GM18867 (cell line): Measurements from ENCODE around the gene FBXL13.
"Not testable (repeated sequence)": the region's sequence is repeated elsewhere in the genome, so short reads cannot be mapped to it uniquely, and the experiment has no call there.

ENCODE experiments used
- ATAC-seq: cut with Tn5 transposase; IDR thresholded peaks from one replicate; pipeline ENCODE4 v1.9.1; 2021; ENCODE audit warnings: mild to moderate bottlenecking, moderate library complexity; ENCODE audit not compliant: unreplicated experiment

The FBXL13 gene

DNA sequence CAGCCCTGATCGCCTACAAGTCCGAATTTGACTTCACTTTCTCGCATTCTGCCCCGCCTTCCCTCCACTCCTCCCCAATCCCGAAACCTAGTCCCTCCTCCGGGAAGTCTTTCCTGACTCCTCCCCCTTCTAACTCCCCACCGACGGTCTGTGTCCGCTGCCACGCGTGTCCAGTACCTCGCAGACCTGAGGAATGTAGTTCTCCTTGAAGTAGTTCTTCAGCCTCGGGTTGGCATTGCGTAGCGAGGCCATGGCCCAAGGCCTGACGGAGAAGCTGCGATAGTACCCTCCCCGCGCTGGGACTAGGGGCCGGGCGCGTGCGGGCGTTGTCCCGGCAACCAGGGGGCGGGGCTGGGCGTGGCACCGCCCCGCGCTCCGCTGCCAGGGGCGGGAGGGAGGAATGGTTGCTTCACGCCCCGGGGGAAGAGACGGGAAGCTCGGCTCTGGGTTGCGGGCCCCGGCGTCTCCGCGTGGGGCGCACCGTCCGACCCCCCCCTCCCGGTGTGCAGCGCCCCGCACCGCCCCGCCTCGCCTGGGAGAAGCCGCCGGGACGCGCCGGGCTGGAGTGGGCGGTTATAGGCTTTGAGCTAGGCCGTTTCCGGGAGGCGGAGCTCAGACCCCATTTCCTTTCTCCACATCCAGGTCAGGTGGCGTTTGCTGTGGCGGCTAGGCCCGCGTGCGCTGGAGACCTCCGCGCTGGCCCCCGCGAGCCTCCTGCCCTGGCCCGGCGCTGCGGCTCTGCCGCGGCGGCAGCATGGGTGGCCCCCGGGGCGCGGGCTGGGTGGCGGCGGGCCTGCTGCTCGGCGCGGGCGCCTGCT lies at the start of gene FBXL13, which contains the start of gene ARMC10:
Gene FBXL13 (minus strand): TSS at position 278 of the 818 bp plus-strand sequence.
Gene ARMC10 (plus strand): TSS at position 622 of the 818 bp plus-strand sequence. CDS start 133 bp downstream, at position 755.
- ATAC-seq, result peak; percentile 89

- no peak for ATAC-seq
These were observed 48.9 kb upstream of the FBXL13 start for GRCh38 chr7:103123529-103123928.

DNA sequence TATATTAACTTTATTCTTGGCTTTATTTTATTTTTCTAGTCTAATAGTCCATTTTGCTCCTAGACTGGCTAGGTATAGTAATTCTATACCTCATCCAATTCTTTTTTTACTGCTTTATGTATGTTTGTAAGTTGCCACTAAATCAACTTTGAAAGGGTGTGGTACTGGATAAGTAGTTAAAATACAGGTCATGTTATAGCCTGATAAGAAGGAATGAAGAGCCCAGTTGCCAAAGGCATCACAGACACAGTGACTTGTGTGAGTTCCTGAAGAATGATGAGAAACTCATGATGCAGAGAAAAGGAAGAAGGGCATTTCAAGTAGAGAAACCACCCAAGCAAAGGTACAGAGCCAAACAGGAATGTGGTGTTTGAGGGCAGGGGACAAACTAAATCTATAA lies 47.0 kb upstream of the FBXL13 start:
- no peak for ATAC-seq

DNA sequence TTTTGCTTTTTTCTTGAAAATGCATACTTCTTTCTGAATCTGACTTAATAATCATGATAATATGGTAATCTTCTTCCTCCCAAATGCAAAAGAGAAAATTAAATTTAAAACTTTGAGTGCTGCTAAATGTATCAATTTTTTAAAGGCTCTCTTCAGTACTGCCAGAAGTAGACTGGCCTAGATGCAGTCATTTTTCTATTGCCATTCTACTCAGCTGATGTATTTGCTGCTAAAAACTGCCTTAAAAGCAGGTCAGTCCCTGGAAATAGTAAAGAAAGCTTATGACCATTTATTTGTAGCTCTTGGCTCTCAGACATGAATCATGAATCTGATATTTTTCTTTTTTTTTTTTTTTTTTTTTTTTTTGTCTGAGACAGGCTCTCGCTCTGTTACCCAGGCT lies 45.8 kb upstream of the FBXL13 start:
- ATAC-seq, result no peak

- ATAC-seq, result no peak
These were observed 45.2 kb upstream of the FBXL13 start for GRCh38 chr7:103119791-103120291.

GRCh38 chr7:103117465-103117864 lies 42.9 kb upstream of the FBXL13 start:
- ATAC-seq, result no peak

- no peak for ATAC-seq
These were observed 42.4 kb upstream of the FBXL13 start for GRCh38 chr7:103116991-103117390.

DNA sequence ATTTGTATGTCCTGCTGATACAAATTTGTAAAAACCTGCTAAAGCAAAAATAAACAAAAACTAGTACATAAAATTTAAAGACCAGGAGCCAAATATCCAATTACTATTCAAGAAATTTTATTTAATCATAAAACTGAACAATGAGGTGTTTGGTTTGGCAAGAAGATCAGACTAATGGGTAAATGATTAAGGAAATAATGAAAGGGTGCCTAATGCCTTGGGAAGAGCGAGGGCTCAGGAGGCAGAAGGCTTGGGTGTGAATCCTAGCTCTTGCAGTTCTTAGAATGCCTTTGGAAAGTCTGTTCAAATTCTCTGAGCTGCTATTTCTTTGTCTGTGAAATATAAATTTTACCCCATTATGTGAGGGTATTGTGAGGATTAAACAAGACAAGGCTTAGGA lies 41.9 kb upstream of the FBXL13 start:
- ATAC-seq, result no peak

DNA sequence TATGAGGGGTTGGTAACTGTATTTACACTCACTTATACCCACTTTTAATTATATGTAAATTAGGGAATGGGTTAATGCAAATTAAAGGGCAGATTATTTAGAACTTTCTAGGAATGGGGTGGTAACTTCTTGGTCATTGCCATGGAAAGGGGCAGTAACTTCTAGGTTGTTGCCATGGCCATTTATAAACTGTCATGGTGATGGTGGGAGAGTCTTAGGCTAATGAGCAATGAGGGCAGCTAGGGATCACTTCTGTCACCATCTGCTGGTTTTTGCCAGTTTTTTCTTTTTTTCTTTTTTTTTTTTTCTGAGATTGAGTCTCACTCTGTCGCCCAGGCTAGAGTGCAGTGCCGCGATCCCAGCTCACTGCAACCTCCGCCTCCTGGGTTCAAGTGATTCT lies 41.2 kb upstream of the FBXL13 start:
- ATAC-seq, result no peak

- no peak for ATAC-seq
These were observed 40.0 kb upstream of the FBXL13 start for GRCh38 chr7:103114576-103115008.

DNA sequence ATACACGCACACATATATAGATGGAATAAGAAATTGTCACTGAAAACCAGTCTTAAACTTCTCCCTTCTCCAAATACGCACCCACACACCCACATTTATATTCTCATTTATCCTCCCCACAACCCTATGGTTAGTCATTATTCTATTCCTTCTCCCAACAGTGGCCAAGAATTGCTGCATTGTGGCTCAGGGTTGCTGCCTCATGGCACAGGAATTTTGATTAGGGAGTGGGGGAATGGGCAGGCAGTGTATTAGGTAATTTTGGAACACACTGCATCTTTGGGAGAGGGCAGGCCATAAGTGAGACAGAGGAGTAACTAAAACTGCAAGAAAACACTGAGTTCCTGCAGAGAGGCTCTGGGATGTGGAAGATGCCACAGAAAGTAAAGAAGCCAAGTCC lies 38.6 kb upstream of the FBXL13 start:
- ATAC-seq, result no peak

GRCh38 chr7:103106703-103107070 lies 32.1 kb upstream of the FBXL13 start:
- not testable (repeated sequence) for ATAC-seq

- no peak for ATAC-seq
These were observed 31.6 kb upstream of the FBXL13 start for GRCh38 chr7:103106005-103106702.

DNA sequence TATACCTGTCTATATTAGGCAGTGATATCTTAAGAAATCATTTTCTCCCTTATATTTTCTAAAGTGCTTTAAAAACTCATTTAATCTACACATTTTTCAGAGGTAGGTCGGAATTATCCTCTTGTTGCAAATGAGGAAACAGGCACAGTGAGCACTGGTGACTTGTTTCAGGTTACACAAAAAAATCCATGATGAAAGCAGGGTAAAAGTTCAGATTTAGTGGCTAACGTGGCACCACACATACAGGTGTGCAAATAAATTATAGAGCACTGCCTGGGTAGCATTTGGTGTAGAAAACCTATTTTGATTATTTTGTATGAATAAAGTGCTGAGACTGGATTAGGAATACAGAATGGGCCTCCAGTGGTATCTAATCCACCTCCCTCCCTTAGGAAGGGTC lies 26.9 kb upstream of the FBXL13 start:
- ATAC-seq, result no peak

DNA sequence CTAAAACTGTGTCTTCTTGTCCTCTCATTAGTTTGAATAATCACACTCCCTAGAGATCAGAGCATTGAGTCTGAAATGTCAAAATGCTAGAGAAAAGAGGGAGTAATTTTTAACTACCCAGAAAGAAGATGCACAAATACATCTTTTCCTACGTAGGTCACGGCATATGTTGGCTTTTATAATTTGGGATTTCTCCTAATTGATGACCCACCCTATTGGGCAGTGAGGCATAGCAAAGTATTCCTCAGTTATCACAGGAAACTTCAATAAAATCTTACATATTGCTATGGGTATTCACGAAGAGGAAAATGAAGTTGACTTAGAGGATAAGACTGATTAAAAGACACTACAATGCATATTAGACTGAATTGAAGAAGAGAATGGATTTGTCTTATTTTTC lies 25.8 kb upstream of the FBXL13 start:
- no peak for ATAC-seq

GRCh38 chr7:103097041-103097440 lies 22.4 kb upstream of the FBXL13 start:
- no peak for ATAC-seq

DNA sequence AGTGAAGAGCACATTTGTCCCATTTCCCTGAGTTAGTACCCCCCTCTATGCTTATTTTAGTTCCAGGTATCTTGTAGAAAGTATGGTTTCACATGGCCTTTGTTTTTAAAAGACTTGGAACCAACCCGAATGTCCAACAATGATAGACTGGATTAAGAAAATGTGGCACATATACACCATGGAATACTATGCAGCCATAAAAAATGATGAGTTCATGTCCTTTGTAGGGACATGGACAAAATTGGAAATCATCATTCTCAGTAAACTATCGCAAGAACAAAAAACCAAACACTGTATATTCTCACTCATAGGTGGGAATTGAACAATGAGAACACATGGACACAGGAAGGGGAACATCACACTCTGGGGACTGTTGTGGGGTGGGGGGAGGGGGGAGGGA lies 21.0 kb upstream of the FBXL13 start:
- not testable (repeated sequence) for ATAC-seq

GRCh38 chr7:103094102-103094501 lies 19.5 kb upstream of the FBXL13 start:
- no peak for ATAC-seq

DNA sequence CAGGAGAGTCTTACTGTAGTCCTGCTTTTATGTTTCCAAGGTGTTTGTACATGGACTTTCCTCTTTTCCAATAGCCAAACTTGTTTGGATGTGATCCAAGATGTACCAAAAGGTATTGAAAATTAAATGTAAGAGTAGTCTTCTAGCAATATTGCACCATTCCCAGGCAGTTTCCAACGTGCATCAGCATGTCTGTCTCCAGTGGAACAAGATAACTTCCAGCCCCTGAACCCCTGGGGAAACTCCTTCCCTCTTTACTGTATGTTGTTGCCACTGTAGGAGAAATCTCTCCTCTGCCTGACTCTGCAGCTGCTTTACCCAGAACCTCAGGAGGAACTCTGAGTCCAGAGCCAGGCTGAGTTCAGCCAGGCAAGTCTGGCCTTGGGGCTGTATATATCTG lies 18.8 kb upstream of the FBXL13 start:
- no peak for ATAC-seq

DNA sequence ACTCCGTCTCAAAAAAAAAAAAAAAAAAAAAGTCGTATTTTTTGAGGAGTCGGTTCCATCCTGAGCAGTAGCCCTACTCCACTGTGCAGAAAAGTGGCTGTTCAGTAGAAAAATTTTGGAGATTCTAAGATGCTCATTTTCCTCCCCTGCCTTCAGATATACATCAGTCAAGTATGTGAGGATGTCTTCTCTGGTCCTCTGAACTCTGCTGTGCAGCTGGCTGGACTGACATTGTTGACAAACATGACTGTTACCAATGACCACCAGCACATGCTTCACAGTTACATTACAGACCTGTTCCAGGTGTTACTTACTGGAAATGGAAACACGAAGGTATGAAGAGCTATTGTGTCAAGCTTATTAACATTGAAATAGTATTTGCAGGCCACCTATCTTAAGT lies 17.7 kb upstream of the FBXL13 start:
- ATAC-seq, result not testable (repeated sequence)

DNA sequence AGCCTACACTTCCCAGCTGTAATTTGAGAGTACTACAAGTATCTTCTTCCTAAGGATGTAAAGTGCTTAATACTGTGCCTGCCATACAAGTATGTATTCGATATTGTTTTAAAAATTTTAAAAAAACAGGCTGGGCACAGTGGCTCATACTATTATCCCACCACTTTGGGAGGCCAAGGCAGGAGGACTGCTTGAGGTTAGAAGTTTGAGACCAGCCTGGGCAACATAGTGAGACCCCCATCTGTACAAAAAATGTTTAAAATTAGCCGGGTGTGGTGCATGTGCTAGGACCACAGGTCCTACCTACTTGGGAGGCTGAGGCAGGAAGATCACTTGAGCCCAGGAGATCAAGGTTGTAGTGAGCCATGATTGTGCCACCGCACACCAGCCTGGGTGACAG lies 8.6 kb upstream of the FBXL13 start:
- ATAC-seq, result no peak

GRCh38 chr7:103082497-103082896 lies 7.9 kb upstream of the FBXL13 start:
- no peak for ATAC-seq
